Measurements from ENCODE around the gene OSBPL6. TPM values are rescaled to one million over a fixed set of nuclear protein-coding genes. Genes with fewer than 3 reads are reported as not detected.
"Not testable (repeated sequence)": the region's sequence is repeated elsewhere in the genome, so short reads cannot be mapped to it uniquely, and the experiment has no call there.

The OSBPL6 gene
- total RNA-seq, 1 experiment from 2014 or later = 5.7 TPM

DNA sequence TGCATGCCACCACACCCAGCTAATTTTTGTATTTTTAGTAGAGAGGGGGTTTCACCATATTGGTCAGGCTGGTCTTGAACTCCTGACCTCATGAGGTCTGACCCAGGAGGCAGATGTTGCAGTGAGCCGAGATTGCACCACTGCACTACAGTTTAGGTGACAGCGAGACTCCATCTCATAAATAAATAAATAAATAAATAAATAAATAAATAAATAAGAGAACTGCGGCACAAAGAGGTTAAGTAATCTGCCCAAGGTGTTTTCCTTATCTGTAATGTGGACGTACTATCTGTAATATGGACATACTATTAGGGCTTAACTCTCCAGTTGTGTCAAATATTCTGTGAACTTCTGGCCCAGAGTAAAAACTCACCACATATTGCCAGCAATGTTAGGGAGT lies 4.1 kb downstream of the OSBPL6 start:
- not testable (repeated sequence) for DNase-seq (ENCODE audit: low read depth)

GRCh38 chr2:178199334-178199733 lies 5.0 kb downstream of the OSBPL6 start:
- no peak for DNase-seq (ENCODE audit: low read depth)

- no peak for DNase-seq (ENCODE audit: low read depth)
Measured at GRCh38 chr2:178200331-178200730, 6.0 kb downstream of the OSBPL6 start.

DNA sequence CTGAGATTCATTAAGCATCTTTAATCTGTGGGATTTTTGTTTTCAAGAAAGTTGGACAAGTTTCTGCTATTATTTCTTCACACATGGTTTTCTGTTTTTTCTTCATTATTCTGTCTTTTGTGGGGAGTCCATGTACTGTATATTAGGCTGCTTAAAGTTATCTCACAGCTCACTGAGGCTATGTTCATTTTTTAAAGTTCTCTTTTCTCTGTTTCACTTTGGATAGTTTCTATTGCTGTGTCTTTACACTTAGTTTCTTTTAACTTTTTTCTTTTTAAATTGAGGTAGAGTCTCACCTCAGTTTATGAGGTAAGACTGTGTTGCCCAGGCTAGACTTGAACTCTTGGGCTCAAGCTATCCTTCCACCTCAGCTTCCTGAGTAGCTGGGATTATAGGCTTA lies 8.6 kb downstream of the OSBPL6 start:
- DNase-seq (ENCODE audit: low read depth) = no peak

- DNase-seq (ENCODE audit: low read depth) = no peak
Measured at GRCh38 chr2:178204977-178205376, 10.7 kb downstream of the OSBPL6 start.

- peak; percentile 73 for DNase-seq (ENCODE audit: low read depth)
Measured at GRCh38 chr2:178205853-178206521, 11.7 kb downstream of the OSBPL6 start.

DNA sequence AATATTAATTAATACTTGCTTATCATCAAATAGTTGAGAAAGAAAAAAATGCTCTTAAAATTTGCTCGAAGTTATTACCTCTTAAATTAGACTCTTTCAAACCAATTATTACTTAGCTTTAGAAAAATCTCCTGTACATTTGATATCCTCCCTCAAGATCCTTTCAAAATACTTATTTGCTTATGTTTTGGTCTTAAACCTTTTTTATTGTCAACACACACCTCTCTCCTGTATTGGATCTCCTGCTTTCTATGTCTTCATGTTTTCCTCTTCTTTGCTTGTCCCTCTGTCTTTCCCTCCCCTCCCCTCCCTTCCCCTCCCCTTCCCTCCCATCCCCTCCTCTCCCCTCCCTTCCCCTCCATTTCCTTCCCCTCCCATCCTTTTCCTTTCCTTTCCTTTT lies 14.0 kb downstream of the OSBPL6 start:
- no peak for DNase-seq (ENCODE audit: low read depth)

GRCh38 chr2:178208817-178209216 lies 14.5 kb downstream of the OSBPL6 start:
- peak; percentile 9 for DNase-seq (ENCODE audit: low read depth)

DNA sequence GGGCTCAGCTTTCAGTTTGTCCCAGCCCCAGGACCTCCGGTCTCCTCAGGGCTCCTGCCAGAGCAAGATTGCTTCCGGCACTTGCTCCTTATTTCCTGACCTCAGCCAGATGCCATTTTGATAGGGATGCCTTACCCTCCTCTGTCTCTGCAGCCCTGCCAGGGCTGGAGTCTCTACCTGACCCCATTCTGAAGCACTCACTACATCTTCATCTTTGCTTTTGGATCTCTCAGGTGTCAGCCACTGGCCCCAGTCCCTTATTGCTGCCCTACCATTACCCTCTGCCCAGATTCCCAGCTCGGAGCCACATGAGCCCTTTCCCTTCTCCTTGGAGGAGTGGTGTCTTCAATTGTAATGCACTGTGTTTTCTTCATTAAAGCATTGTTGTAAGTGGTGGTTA lies 17.1 kb downstream of the OSBPL6 start:
- DNase-seq (ENCODE audit: low read depth) = no peak

DNA sequence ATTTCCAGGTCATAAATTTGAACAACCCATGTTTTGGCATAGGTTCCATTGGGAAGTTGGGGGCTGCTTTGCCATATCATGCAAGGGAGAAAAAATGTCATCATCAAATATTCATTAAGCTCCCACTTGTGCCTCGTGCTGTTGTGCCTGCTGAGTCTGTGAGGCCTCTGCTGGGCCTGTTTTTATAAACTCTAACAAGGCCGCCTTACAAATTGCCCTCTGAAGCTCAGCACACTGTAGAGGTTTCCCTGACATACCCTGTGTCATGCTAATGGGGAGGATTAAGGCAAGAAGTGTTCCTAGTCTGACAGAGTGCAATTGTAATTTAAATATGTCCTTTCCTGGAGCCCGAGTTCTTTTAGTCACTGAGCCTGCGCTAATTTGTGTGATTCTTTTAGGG lies 17.6 kb downstream of the OSBPL6 start:
- DNase-seq (ENCODE audit: low read depth) = no peak

DNA sequence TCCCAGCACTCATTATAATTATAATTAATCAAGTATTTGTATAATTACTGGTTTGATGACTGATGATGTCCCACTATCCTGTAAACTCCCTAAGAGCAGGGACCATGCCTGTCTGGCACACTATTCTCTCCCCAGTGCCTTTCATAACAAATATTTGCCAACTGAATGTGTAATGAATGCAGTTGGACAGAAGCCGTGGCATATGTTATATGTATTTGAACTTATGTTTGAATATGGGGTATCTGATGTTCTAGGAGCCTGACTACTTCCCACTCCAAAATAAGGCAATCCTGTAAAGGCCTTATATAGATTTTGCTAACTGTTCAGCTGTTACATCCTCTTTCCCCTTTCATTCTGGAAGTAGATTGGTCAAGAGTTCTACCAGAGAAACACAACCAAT lies 19.7 kb downstream of the OSBPL6 start:
- no peak for DNase-seq (ENCODE audit: low read depth)

DNA sequence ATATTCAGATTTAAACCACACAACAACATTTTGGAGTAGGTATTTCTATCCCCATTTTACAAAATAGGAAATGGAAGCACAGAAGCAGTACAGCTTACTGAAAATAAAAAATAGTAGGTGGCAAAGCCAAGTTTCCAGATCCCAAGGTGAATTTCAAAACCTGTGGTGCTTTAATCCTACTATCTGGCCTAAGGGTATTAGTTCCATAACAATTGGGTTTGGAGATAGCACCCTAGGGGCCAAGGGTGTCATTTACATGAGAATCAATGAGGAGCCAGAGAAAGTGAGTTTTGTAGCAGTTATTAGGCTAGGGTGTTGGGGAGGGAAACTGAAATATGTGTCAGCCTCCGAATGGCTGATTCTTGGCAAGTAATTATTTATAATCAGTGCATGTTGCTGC lies 24.9 kb downstream of the OSBPL6 start:
- DNase-seq (ENCODE audit: low read depth) = no peak

- DNase-seq (ENCODE audit: low read depth) = no peak
Measured at GRCh38 chr2:178220814-178221213, 26.5 kb downstream of the OSBPL6 start.

DNA sequence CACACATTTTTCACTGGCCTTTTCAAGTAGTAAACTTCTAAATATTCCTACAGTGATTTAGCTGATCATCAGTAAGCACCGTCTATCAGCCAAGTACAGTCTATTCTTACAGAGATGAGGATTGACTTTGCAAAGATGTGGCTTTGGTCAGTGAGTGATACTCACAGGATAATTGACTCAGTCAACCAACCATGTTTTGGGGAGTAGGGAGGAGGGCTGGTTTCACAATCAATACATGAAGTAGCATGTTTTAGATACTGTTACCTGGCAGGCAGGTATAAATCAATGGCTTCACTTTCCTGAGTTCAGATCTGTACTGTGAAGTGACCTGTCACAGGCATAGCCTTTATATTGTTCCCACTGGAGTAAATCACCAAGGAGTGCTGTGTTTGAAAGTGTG lies 27.2 kb downstream of the OSBPL6 start:
- no peak for DNase-seq (ENCODE audit: low read depth)

- no peak for DNase-seq (ENCODE audit: low read depth)
Measured at GRCh38 chr2:178223806-178224205, 29.5 kb downstream of the OSBPL6 start.

DNA sequence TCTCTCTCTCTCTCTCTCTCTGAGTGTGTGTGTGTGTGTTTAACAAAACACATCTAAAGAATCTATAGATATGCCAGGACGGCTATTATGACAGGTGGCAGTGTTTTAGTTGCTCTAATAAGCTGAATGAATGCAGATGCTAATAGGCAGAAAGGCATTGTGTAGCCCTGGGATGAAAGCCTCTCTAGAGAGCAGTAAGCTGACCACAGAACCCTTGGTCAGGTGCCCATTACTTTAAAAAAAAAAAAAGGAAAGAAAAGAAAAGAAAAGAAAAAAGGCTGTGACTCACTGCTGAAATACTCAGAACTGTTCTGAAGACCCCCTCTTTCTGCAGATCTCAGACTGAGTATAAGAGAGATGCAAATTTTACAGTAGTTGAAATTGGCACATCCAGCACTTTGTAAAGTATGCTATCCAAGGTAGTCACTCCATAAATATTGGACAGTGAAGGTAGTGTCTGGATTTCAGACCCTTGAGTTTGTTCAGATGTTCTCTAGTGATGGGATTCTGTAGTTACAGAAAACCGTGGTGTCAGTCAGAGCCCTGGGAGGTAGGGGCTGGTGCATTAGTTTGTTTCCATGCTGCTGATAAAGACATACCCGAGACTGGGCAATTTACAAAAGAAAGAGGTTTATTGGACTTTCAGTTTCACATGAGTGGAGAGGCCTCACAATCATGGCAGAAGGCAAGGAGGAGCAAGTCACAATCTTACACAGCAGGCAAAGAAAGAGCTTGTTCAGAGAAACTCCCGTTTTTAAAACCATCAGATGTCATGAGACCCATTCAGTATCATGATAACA lies 30.9 kb downstream of the OSBPL6 start:
- peak; percentile 62 for DNase-seq (ENCODE audit: low read depth)

DNA sequence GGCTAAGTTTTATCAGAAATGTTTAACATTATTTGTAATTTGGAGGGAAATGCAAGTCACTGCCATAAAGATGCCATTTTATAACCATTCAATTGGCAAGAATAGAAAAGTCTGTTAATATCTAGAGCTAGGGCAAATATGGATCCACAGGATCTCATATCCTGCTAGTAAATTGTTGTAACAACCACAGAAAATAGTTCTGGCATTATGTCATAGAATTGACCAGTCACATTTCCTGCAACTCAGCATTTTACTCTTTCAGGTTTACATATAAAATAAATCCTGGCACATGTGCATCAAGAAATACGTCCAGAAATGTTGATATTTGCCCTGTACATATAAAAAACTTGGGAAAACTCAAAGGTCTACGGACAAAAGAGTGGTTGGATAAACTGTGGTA lies 32.9 kb downstream of the OSBPL6 start:
- DNase-seq (ENCODE audit: low read depth) = peak; percentile 56

- DNase-seq (ENCODE audit: low read depth) = no peak
Measured at GRCh38 chr2:178229927-178230326, 35.6 kb downstream of the OSBPL6 start.

- DNase-seq (ENCODE audit: low read depth) = no peak
Measured at GRCh38 chr2:178230396-178230795, 36.1 kb downstream of the OSBPL6 start.

- peak; percentile 41 for DNase-seq (ENCODE audit: low read depth)
Measured at GRCh38 chr2:178233428-178233827, 39.1 kb downstream of the OSBPL6 start.

- peak; percentile 6 for DNase-seq (ENCODE audit: low read depth)
Measured at GRCh38 chr2:178234648-178235047, 40.3 kb downstream of the OSBPL6 start.

GRCh38 chr2:178237488-178238153 lies 43.3 kb downstream of the OSBPL6 start:
- peak; percentile 9 for DNase-seq (ENCODE audit: low read depth)

GRCh38 chr2:178238154-178238521 lies 43.8 kb downstream of the OSBPL6 start:
- peak; percentile 31 for DNase-seq (ENCODE audit: low read depth)

All from M059J (cell line).